ENCODE data around the gene ZNF205.
A peak's percentile ranks its signal among the peaks of the same experiment; 100 is the strongest.
"Not testable (repeated sequence)": the region's sequence is repeated elsewhere in the genome, so short reads cannot be mapped to it uniquely, and the experiment has no call there.

ZNF205 gene

GRCh38 chr16:3148256-3149192 is 36.1 kb downstream of the ZNF205 start:
- no peak for DNase-seq (ENCODE audit: low read depth)

GRCh38 chr16:3149193-3149530 is 36.8 kb downstream of the ZNF205 start:
- DNase-seq (ENCODE audit: low read depth), result no peak

DNA sequence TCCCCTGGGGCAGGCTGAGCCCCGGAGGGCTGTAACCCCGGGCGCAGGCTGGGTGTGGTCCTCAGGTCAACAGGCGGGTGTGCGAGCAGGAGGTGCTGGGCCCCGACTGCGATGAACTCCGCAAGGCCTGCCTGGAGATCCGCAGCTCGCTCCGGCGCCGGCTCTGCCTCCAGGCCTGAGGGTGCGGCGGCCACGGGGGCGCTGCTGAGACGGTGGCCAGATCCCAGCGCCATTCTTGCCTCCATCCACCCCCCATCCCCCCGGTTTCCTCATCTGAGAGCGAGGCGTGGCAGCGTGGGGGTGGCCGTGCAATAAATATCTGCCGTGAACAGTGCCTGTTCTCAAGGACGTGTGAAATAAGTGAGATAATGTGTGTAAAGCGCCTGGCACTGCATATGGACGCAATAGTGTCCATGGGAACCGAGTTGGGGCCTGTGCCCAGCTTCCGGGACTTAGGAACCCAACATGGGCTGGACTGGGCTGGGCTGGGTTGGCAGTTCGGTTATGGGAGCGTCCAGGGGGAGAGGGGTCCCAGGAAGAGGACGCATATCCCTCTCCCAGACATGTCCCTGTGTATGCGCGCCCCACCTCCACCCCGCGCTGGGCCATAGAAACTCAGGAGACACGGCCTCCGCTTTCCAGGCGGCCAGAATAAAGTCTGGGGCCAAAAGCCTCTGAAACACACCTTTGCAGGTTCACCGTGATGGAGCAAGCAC is 37.4 kb downstream of the ZNF205 start:
- DNase-seq (ENCODE audit: low read depth), result no peak

DNA sequence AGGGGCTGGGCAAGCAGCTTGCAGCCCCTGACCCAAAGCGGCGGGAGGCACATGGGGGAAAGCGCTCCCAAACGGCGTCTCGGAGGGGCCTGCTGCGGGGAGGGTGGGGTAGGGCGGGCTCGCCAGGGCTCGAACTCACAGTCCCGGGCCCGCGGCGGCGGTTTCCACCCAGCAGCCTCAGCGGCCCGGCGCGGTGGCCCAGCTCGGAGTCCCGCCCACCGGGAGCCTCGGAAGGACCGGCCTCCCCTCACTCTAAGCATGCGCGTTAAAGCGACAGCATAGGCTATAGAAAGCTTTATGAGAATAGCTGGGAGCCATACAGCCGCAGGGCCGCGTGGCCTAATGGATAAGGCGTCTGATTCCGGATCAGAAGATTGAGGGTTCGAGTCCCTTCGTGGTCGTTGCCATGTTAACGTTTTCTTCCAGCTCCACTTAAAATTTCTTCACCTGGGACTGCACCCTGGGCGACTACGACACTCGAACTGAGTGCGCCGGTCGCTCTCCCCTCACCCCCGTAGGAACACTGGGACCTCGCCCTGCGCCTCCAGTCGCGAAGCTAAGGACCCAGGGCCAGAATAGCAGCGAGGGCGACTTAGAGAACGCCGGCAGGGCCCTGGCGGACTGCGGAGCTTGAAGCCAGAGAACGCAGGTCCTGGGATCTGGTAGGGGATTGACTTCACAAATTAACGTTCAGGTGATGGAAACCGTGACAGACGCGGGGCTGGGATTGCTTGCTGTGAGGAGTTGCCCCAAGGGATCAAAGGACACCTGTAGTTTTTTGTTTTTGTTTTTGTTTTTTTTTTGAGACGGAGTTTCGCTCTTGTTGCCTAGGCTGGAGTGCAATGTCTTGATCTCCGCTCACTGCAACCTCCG is 38.2 kb downstream of the ZNF205 start:
- peak; percentile 94 for DNase-seq (ENCODE audit: low read depth)

- DNase-seq (ENCODE audit: low read depth), result no peak
Observed at GRCh38 chr16:3152027-3152276, 39.6 kb downstream of the ZNF205 start.

- DNase-seq (ENCODE audit: low read depth), result peak; percentile 85
Observed at GRCh38 chr16:3152277-3152990, 40.0 kb downstream of the ZNF205 start.

DNA sequence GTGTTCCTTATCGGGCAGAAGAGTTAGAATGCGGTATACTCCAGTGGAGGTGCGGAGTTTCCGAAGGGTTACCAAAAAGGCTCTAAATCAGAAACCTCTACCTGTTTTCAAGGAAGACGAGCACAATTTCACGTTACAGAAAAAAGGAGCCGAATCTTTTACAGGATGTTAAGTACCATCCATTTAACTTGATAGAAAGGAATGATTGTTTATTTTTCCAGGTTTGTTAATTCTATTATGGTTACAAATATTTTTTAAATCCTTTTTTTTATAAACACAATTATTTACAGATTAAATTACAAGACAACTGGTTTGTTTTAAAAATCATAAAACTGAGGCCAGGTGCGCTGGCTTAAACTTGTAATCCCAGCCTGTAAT is 40.6 kb downstream of the ZNF205 start:
- DNase-seq (ENCODE audit: low read depth), result no peak

GRCh38 chr16:3155181-3155580 is 42.8 kb downstream of the ZNF205 start:
- no peak for DNase-seq (ENCODE audit: low read depth)

DNA sequence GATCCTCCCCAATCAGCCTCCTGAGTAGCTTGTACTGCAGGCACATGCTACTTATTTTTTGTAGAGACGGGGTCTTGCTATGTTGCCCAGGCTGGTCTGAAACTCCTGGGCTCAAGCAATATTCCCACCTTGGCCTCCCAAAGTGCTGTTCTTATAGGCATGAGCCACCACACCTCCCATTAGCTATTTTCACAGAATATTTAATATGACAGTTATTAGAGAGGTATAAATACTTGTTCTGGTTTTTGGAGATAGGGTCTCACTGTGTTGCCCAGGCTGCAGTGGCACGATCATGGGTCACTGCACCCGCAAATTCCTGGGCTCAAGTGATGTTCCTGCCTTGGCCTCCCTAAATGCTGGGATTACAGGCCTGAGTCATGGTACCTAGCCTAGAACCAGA is 43.6 kb downstream of the ZNF205 start:
- no peak for DNase-seq (ENCODE audit: low read depth)

- peak; percentile 91 for DNase-seq (ENCODE audit: low read depth)
Observed at GRCh38 chr16:3157229-3158025, 45.0 kb downstream of the ZNF205 start.

DNA sequence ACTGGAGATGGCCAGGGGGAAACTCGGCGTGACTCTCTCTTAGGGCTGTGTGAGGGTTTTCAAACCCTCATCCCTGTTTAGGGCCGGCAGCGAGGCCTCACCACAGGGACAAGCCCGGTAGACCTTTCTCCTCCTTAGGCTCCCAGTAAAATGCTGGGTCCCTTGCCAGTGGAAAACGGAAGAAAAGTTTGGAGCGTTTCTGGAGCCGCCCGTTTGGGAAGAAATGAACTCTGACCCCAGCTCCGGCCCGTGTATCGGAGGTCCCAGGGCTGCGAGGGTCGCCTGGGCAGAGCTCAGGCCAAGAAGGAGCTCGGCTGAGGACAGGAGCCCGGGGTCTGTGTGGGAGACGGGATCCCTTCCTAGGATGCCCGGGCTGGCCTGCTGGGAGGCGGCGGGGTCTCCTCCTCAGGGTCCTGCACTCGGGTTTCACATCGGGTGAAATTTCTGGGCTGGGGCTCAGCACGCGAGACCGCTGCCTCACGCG is 45.7 kb downstream of the ZNF205 start:
- DNase-seq (ENCODE audit: low read depth), result no peak

- DNase-seq (ENCODE audit: low read depth), result peak; percentile 82
Observed at GRCh38 chr16:3158510-3159314, 46.3 kb downstream of the ZNF205 start.

DNA sequence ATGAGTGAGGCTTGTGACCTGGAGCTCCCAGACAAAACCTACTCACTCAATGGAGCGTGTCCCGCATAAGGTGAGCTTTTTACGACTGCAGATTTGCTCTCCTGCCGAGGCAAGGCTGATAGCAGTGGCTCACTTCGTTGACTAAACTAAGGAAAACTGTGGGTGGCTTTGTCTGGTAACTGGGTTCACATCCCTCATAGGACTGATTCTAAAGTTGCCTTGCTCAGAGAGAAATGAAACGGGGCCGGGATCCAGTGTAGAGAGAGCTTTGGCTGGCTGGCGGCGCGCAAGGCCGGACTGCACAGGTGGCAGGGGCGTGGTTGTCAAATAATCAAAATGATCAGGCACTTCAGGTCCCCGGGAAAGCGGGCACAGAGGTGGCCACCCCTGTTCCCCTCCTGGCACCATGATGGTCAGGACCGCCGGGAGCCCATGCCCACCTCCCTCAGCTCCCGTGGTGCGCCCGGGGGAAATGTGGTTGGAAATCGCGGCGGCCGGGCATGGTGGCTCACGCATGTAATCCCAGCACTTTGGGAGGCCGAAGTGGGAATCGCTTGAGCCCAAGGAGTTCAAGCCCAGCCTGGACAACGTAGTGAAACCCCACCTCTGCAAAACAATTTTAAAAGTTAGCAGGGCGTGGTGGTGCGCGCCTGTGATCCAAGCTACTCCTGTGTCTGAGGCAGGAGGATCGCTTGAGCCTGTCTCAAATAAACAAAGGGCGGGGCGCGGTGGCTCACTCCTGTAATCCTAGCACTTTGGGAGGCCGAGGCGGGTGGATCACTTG is 49.0 kb downstream of the ZNF205 start:
- DNase-seq (ENCODE audit: low read depth), result no peak

- DNase-seq (ENCODE audit: low read depth), result no peak
Observed at GRCh38 chr16:3164121-3164991, 52.0 kb downstream of the ZNF205 start.

DNA sequence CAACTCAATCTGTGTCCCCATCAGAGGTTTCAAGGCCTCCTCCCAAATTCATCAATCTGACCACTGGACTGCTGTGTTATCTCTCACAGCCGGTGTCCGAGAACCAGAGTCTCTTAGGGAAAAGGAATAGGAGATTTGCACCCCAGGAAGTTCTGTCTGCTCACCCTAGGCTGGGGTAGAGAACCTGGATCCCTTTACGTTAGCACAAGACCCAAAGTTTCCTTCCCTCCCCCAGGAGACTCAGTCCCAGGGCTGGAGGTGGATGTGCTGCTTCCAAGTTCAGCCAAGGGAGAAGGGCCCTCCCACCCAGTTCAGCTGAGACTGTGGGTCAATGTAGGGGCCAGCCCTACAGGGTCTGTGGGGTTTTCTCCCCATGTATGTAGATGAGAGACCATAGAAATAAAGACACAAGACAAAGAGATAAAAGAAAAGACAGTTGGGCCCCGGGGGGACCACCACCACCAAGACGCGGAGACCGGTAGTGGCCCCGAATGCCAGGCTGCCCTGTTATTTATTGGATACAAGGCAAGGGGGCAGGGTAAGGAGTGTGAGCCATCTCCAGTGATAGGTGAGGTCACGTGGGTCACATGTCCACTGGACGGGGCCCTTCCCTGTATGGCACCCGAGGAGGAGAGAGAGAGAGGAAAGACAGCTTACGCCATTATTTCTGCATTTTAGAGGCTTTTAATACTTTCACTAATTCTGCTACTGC is 52.9 kb downstream of the ZNF205 start:
- no peak for DNase-seq (ENCODE audit: low read depth)

DNA sequence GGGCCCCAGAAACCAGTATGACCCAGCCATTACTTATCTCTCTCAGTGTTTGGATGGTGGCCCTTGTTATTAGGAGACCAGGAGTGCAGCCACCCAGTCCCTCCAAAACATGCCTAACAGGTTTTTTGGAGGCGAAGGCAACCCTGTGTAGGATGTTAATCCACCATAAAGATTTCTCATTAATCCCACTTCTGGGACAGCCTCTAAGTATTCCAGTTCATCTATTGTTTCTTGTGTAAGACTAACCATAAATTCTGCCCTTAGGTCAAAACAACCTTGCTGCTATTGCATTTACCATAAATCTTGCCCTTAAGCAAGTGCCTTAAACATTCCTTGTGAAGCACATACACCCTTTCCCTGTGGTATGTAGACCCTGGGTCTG is 54.1 kb downstream of the ZNF205 start:
- no peak for DNase-seq (ENCODE audit: low read depth)

DNA sequence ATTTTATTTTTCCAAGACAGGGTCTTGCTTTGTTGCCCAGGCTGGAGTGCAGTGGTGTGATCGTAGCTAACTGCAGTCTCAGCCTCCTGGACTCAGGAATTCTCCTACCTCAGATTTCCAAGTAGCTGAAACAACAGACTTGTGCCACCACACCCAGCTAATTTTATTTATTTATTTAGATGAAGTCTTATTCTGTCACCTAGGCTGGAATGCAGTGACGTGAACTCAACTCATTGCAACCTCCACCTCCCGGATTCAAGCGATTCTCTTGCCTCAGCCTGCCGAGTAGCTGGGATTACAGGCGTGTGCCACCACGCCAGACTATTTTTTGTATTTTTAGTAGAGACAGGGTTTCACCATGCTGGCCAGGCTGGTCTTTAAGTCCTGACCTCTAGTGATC is 56.3 kb downstream of the ZNF205 start:
- DNase-seq (ENCODE audit: low read depth), result not testable (repeated sequence)
